Measurements from ENCODE around the gene NPC1L1.

DNA sequence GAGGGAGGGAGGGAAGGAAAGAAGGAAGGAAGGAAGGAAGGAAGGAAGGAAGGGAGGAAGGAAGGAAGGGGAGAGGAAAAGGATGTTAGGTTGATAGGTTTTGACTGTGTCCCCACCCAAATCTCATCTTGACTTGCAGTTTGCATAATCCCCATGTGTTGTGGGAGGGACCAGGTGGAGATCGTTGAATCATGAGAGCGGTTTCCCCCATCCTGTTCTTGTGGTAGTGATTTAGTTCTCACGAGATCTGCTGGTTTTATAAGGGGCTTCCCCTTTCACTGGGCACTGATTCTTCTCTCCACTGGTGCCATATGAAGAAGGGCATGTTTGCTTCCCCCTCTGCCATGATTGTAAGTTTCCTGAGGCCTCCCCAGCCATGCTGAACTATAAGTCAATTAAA, 35.5 kb downstream of the NPC1L1 start:
- TF ChIP-seq POLR2AphosphoS5 (IDR thresholded peaks at IDR 0.05): no peak
- TF ChIP-seq, protein P1, sequence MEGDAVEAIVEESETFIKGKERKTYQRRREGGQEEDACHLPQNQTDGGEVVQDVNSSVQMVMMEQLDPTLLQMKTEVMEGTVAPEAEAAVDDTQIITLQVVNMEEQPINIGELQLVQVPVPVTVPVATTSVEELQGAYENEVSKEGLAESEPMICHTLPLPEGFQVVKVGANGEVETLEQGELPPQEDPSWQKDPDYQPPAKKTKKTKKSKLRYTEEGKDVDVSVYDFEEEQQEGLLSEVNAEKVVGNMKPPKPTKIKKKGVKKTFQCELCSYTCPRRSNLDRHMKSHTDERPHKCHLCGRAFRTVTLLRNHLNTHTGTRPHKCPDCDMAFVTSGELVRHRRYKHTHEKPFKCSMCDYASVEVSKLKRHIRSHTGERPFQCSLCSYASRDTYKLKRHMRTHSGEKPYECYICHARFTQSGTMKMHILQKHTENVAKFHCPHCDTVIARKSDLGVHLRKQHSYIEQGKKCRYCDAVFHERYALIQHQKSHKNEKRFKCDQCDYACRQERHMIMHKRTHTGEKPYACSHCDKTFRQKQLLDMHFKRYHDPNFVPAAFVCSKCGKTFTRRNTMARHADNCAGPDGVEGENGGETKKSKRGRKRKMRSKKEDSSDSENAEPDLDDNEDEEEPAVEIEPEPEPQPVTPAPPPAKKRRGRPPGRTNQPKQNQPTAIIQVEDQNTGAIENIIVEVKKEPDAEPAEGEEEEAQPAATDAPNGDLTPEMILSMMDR (IDR thresholded peaks at IDR 0.05): no peak
